Mesenchymal stem cell (in vitro differentiated cells and primary cell): ENCODE data around the gene MGAT4A.

ENCODE experiments used
- DNase-seq: peaks from one replicate; pipeline ENCODE4 v3.0.0-alpha.2; 2013
- H2AFZ ChIP-seq: one replicate; pipeline ENCODE4 v1.6.1; 2013; ENCODE audit warnings: low read depth, mild to moderate bottlenecking, control low read depth, inconsistent platforms, low read length, moderate library complexity
- H2AK5ac ChIP-seq: 2 replicates; pipeline ENCODE4 v1.6.1; 2013; ENCODE audit warnings: low read length, moderate library complexity, mild to moderate bottlenecking, inconsistent platforms; ENCODE audit not compliant: severe bottlenecking
- H2BK120ac ChIP-seq: one replicate; pipeline ENCODE4 v1.6.1; 2013; ENCODE audit warnings: low read depth, mild to moderate bottlenecking, inconsistent platforms, low read length, moderate library complexity
- H2BK12ac ChIP-seq, 2 experiments: one replicate each; pipeline ENCODE4 v1.6.1; 2013; ENCODE audit warnings: inconsistent platforms in 2 of 2, low read length in 2 of 2, mild to moderate bottlenecking in 2 of 2, moderate library complexity in 2 of 2, control low read depth in 1 of 2
- H2BK15ac ChIP-seq: one replicate; pipeline ENCODE4 v1.6.1; 2013; ENCODE audit warnings: mild to moderate bottlenecking, low read depth, inconsistent platforms; ENCODE audit not compliant: poor library complexity, severe bottlenecking
- H2BK5ac ChIP-seq: 2 replicates; pipeline ENCODE4 v1.6.1; 2013; ENCODE audit warnings: low read depth, mild to moderate bottlenecking, low read length, control low read depth, inconsistent platforms; ENCODE audit not compliant: poor library complexity, severe bottlenecking
- H3K14ac ChIP-seq, 2 experiments: one replicate each; pipeline ENCODE4 v1.6.1; 2013; ENCODE audit warnings: inconsistent platforms in 2 of 2, low read length in 2 of 2, control low read depth in 1 of 2, mild to moderate bottlenecking in 1 of 2, moderate library complexity in 1 of 2
- H3K18ac ChIP-seq, 2 experiments: one replicate each; pipeline ENCODE4 v1.6.1; 2013; ENCODE audit warnings: inconsistent platforms in 2 of 2, low read length in 2 of 2, control low read depth in 1 of 2, low read depth in 1 of 2, mild to moderate bottlenecking in 1 of 2
- H3K23ac ChIP-seq, 2 experiments: one replicate each; pipeline ENCODE4 v1.6.1; 2013; ENCODE audit warnings: inconsistent platforms in 2 of 2, low read length in 2 of 2, mild to moderate bottlenecking in 2 of 2, moderate library complexity in 2 of 2, control low read depth in 1 of 2
- H3K27ac ChIP-seq: 2 replicates; pipeline ENCODE4 v1.5.1; 2013; ENCODE audit warnings: mild to moderate bottlenecking, moderate library complexity, low read length, control low read depth, inconsistent platforms; ENCODE audit not compliant: poor library complexity, severe bottlenecking
- H3K27me3 ChIP-seq, 2 experiments: 2 replicates each; pipeline versions ENCODE4 v1.6.1 to v1.7.0; 2013; ENCODE audit warnings: low read length in 2 of 2, mild to moderate bottlenecking in 2 of 2, moderate library complexity in 2 of 2, control low read depth in 1 of 2, inconsistent platforms in 1 of 2; ENCODE audit not compliant: control insufficient read depth in 1 of 2, insufficient read depth in 1 of 2
- H3K36me3 ChIP-seq, 2 experiments: 2 replicates each; pipeline versions ENCODE4 v1.6.1 to v1.7.0; 2013; ENCODE audit warnings: low read length in 2 of 2, control low read depth in 1 of 2, inconsistent platforms in 1 of 2, low read depth in 1 of 2, mild to moderate bottlenecking in 1 of 2; ENCODE audit not compliant: insufficient read depth in 2 of 2, control insufficient read depth in 1 of 2
- H3K4ac ChIP-seq, 2 experiments: one replicate each; pipeline ENCODE4 v1.6.1; 2013; ENCODE audit warnings: inconsistent platforms in 2 of 2, low read length in 2 of 2, mild to moderate bottlenecking in 2 of 2, moderate library complexity in 2 of 2, control low read depth in 1 of 2, low read depth in 1 of 2
- H3K4me1 ChIP-seq: 2 replicates; pipeline ENCODE4 v1.6.1; 2013; ENCODE audit warnings: low read depth, low read length, control low read depth; ENCODE audit not compliant: control insufficient read depth, insufficient read depth
- H3K4me2 ChIP-seq: 2 replicates; pipeline ENCODE4 v1.6.1; 2013; ENCODE audit warnings: low read length, mild to moderate bottlenecking, inconsistent platforms; ENCODE audit not compliant: poor library complexity, severe bottlenecking
- H3K4me3 ChIP-seq, 2 experiments: 2 replicates each; pipeline versions ENCODE4 v1.5.1 to v1.7.0; 2013; ENCODE audit warnings: low read length in 2 of 2, mild to moderate bottlenecking in 2 of 2, control low read depth in 1 of 2, low read depth in 1 of 2; ENCODE audit not compliant: insufficient read depth in 1 of 2
- H3K79me1 ChIP-seq: replicated peaks from 2 replicates; pipeline ENCODE4 v1.6.1; 2013; ENCODE audit warnings: mild to moderate bottlenecking, control low read depth, low read length, inconsistent platforms; ENCODE audit not compliant: poor library complexity, severe bottlenecking
- H3K9ac ChIP-seq: 2 replicates; pipeline ENCODE4 v1.7.0; 2013; ENCODE audit warnings: mild to moderate bottlenecking, low read length, moderate library complexity
- H3K9me3 ChIP-seq: 2 replicates; pipeline ENCODE4 v1.7.0; 2013; ENCODE audit warnings: mild to moderate bottlenecking, low read length; ENCODE audit not compliant: control insufficient read depth
- H4K8ac ChIP-seq: one replicate; pipeline ENCODE4 v1.6.1; 2013; ENCODE audit warnings: inconsistent platforms, mild to moderate bottlenecking, low read length, moderate library complexity
- H4K91ac ChIP-seq: one replicate; pipeline ENCODE4 v1.6.1; 2013; ENCODE audit warnings: mild to moderate bottlenecking, low read length, inconsistent platforms
- WGBS: methylation state at CpG from one replicate; pipeline ENCODE4 v1.1.7; 2013; ENCODE audit warnings: mixed read lengths; 5-methylcytosine and 5-hydroxymethylcytosine counted together

The MGAT4A gene

DNA sequence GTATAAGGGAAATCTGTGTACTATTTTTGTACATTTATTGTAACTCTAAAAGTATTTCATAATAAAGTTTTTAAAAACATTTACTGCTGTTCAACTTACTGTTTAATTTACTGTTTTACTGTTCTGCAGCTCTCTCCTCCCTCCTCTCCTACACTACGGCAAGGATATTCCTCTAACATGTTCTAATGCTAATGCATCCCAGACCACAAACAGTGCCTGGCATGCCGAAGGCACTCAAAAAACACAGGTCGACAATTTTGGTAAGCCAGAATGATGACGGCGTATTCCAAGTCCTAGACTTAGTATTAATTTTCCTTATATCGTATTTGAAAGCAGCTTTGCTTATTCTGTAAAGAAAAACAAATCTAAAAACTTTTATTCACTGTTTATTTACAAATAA lies 13.3 kb downstream of the MGAT4A start:
- Histone ChIP-seq H2AFZ (no peak overlapping the region), H2BK15ac (no peak overlapping the region), H3K9ac (no peak overlapping the region), H3K18ac (no peak overlapping the region), H3K27ac (no peak overlapping the region), H4K8ac (no peak overlapping the region), H3K4me3 (no peak overlapping the region), H2BK5ac (no peak overlapping the region), H3K14ac (no peak overlapping the region), H3K36me3 (no peaks in the 10 kb centered on the region), H3K9me3 (peaks cover 15% of the 10 kb centered on the region), H3K27me3 (peaks cover 7 to 11% of the 10 kb centered on the region in 2 experiments), H2BK12ac (no peak overlapping the region), H3K4ac (no peak overlapping the region), H4K91ac (no peak overlapping the region), H2AK5ac (no peak overlapping the region), H3K79me1 (no peaks in the 10 kb centered on the region), H2BK120ac (no peak overlapping the region), H3K23ac (no peak overlapping the region), H3K4me2 (no peak overlapping the region), H3K4me1 (no peaks in the 10 kb centered on the region)
- 77% methylated on average over 3 of the region's 6 CpGs for WGBS
- DNase-seq = no peak

DNA sequence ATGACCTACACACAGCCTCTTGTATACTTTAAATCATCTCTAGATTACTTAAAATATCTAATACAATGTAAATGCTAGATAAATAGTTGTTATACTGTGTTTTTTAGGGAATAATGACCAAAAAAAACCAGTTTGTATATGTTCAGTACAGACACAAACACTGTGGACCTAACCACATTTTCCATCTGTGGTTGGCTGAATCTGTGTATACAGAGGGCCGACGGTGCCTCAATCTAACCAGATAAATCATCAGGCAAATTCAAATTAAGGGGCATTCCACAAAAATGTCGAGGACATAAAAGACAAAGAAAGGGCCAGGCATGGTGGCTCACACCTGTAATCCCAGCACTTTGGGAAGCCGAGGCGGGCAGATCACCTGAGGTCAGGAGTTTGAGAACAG lies 14.1 kb downstream of the MGAT4A start:
- Histone ChIP-seq H3K23ac (no peak overlapping the region), H3K4me2 (no peak overlapping the region), H3K9me3 (peaks cover 15% of the 10 kb centered on the region), H2BK5ac (no peak overlapping the region), H3K4ac (no peak overlapping the region), H4K91ac (no peak overlapping the region), H3K79me1 (no peaks in the 10 kb centered on the region), H2AFZ (no peak overlapping the region), H4K8ac (no peak overlapping the region), H3K4me1 (no peaks in the 10 kb centered on the region), H2AK5ac (no peak overlapping the region), H3K18ac (no peak overlapping the region), H2BK120ac (no peak overlapping the region), H3K14ac (no peak overlapping the region), H2BK15ac (no peak overlapping the region), H3K27me3 (peaks cover 12 to 15% of the 10 kb centered on the region in 2 experiments), H3K4me3 (no peak overlapping the region), H3K9ac (no peak overlapping the region), H2BK12ac (no peak overlapping the region), H3K36me3 (no peaks in the 10 kb centered on the region), H3K27ac (no peak overlapping the region)
- 87% methylated on average over 5 of the region's 5 CpGs for WGBS
- no peak for DNase-seq

GRCh38 chr2:98715812-98716451 lies 15.0 kb downstream of the MGAT4A start:
- no peak overlapping the region for H3K9ac ChIP-seq
- H4K8ac ChIP-seq = no peak overlapping the region
- no peaks in the 10 kb centered on the region for H3K36me3 ChIP-seq
- H4K91ac ChIP-seq = no peak overlapping the region
- DNase-seq = no peak
- peaks cover 16 to 17% of the 10 kb centered on the region in 2 experiments for H3K27me3 ChIP-seq
- H3K4me3 ChIP-seq = no peak overlapping the region
- H3K18ac ChIP-seq = no peak overlapping the region
- H2BK15ac ChIP-seq = no peak overlapping the region
- no peak overlapping the region for H3K14ac ChIP-seq
- H2BK5ac ChIP-seq = no peak overlapping the region
- H3K79me1 ChIP-seq = no peaks in the 10 kb centered on the region
- 89% methylated on average over 8 of the region's 9 CpGs for WGBS
- no peak overlapping the region for H3K4ac ChIP-seq
- H3K23ac ChIP-seq = no peak overlapping the region
- no peak overlapping the region for H2BK120ac ChIP-seq
- H3K9me3 ChIP-seq = peaks cover 10% of the 10 kb centered on the region
- H3K4me2 ChIP-seq = no peak overlapping the region
- no peak overlapping the region for H2AFZ ChIP-seq
- H2BK12ac ChIP-seq = no peak overlapping the region
- H3K27ac ChIP-seq = no peak overlapping the region
- H3K4me1 ChIP-seq = no peaks in the 10 kb centered on the region
- H2AK5ac ChIP-seq = no peak overlapping the region

- Histone ChIP-seq H3K23ac (no peak overlapping the region), H4K8ac (no peak overlapping the region), H3K14ac (no peak overlapping the region), H3K18ac (no peak overlapping the region), H3K79me1 (no peaks in the 10 kb centered on the region), H2AFZ (no peak overlapping the region), H2BK12ac (no peak overlapping the region), H3K4ac (no peak overlapping the region), H2BK120ac (no peak overlapping the region), H3K4me2 (no peak overlapping the region), H3K27ac (no peak overlapping the region), H3K27me3 (peaks cover 21 to 31% of the 10 kb centered on the region in 2 experiments), H3K36me3 (no peaks in the 10 kb centered on the region), H3K9ac (no peak overlapping the region), H3K4me1 (no peaks in the 10 kb centered on the region), H2BK15ac (no peak overlapping the region), H2BK5ac (no peak overlapping the region), H2AK5ac (no peak overlapping the region), H3K9me3 (no peaks in the 10 kb centered on the region), H4K91ac (no peak overlapping the region), H3K4me3 (no peak overlapping the region)
- DNase-seq = no peak
- whole genome bisulfite sequencing = 75% methylated on average over 2 of the region's 4 CpGs
Observed at GRCh38 chr2:98713332-98714015, 17.5 kb downstream of the MGAT4A start.
